DND-41 (cell line): Measurements from ENCODE around the gene MAN2A1.

ENCODE experiments used
- CTCF ChIP-seq: IDR thresholded peaks from 2 replicates; pipeline ENCODE4 v1.5.1; 2012; ENCODE audit warnings: borderline replicate concordance, low read length, moderate library complexity, mild to moderate bottlenecking; ENCODE audit not compliant: poor library complexity, severe bottlenecking; ENCODE audit errors: extremely low read depth
- EZH2 ChIP-seq: IDR thresholded peaks from 3 replicates; pipeline ENCODE4 v1.6.1; 2012; ENCODE audit warnings: borderline replicate concordance, low read depth, mild to moderate bottlenecking, moderate library complexity, low read length, inconsistent platforms; ENCODE audit not compliant: severe bottlenecking

GRCh38 chr5:109901628-109901981, 211.9 kb downstream of the MAN2A1 start:
- no peak for TF ChIP-seq CTCF
- no peak for TF ChIP-seq EZH2
